ENCODE measurements around the gene SPATS2L.

GRCh38 chr2:200356857-200357384, 50.4 kb downstream of the SPATS2L start:
- TF ChIP-seq, protein P1, sequence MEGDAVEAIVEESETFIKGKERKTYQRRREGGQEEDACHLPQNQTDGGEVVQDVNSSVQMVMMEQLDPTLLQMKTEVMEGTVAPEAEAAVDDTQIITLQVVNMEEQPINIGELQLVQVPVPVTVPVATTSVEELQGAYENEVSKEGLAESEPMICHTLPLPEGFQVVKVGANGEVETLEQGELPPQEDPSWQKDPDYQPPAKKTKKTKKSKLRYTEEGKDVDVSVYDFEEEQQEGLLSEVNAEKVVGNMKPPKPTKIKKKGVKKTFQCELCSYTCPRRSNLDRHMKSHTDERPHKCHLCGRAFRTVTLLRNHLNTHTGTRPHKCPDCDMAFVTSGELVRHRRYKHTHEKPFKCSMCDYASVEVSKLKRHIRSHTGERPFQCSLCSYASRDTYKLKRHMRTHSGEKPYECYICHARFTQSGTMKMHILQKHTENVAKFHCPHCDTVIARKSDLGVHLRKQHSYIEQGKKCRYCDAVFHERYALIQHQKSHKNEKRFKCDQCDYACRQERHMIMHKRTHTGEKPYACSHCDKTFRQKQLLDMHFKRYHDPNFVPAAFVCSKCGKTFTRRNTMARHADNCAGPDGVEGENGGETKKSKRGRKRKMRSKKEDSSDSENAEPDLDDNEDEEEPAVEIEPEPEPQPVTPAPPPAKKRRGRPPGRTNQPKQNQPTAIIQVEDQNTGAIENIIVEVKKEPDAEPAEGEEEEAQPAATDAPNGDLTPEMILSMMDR (IDR thresholded peaks at IDR 0.05; ENCODE audit: low read depth, low read length) = no peak
- TF ChIP-seq POLR2A (IDR thresholded peaks at IDR 0.05; ENCODE audit: extremely low read depth, insufficient read length) (no peak), MAX (IDR thresholded peaks at IDR 0.05; ENCODE audit: low read depth, low read length) (no peak), MYC (IDR thresholded peaks at IDR 0.05; ENCODE audit: low read depth, low read length) (no peak)
